IPS-18c (cell line): ENCODE data around the gene NRGN.

ENCODE experiments used
- H3K4me3 ChIP-seq: 2 replicates; pipeline ENCODE4 v1.7.0; 2013; ENCODE audit warnings: low read depth, mild to moderate bottlenecking, low read length, moderate library complexity; ENCODE audit not compliant: insufficient read depth
- H3K9me3 ChIP-seq: one replicate; pipeline ENCODE4 v1.6.1; 2013; ENCODE audit warnings: mild to moderate bottlenecking, low read length, moderate library complexity; ENCODE audit not compliant: control insufficient read depth, insufficient read depth

Gene NRGN

DNA sequence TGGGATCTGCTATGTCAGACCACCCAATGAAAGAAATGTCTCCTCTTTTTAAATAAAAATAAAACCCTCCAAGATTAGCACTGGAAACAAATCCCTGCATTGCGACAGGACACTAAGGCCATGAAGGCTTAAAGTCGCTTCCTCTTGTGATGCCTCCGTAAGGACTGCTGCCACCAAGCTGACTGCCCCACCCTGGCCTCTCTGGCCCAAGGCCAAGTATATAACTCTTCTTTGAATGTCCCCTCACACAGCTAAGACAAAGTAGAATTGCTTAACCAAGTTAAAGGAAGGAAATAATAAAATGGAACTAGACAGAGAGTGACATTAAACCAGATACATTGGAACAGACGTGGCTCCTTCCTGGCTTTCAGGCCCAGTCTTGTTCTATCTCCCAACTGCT lies 7.5 kb upstream of the NRGN start:
- H3K4me3 ChIP-seq, result no peak overlapping the region
- H3K9me3 ChIP-seq, result no peaks in the 10 kb centered on the region

DNA sequence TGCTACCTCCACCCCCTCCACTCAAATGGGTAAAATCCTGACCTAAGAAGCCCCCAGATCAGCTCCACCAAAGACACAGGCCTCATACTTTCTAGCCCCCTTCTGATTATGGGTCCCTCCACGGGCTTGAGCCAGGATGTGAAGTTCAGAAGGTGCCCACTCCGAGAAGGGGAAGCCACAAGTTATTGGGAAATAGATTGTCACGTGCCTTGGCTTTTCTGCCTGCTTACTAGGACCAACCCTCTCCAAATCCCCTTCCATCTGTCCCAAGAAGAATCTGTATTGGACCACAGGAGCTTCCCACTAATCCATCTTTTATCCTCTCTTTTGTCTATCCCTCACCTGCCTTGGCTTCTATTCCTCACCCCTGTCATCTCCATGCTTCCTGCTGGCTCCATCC lies 3.0 kb upstream of the NRGN start:
- Histone ChIP-seq H3K9me3 (no peaks in the 10 kb centered on the region), H3K4me3 (no peak overlapping the region)

DNA sequence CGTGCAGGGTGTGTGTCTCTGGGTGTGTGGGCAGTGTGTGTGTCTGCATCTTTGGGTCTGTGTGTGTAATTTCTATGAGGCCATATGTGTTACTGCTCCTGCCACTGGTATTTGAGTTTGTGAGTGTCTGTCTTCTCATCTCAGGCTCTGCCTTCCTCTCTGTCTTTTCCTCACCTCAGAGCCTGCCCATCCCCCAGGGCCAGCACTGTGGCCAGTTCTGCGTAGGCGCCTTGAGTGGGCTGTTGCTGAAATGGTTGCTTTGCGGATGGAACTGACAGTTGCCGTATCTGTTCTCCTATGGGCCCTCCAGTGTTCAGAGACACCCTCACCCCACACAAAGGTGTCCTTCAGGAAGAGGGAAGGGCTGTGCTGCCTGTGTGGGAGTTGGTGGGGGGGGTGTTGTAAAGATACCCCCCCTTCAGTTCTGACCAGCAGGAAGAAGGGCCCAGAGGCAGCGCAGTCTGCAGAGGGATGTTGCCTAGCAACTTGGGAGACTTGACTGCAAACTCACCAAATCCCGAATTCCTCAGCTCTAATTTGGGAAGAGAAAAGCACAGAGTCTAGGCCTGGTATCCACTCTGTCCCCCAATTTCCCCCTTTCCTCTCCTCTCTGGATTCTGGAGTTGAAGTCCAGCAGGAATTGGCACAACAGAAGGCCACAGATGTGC lies 2.0 kb upstream of the NRGN start:
- H3K9me3 ChIP-seq, result no peaks in the 10 kb centered on the region
- no peak overlapping the region for H3K4me3 ChIP-seq

DNA sequence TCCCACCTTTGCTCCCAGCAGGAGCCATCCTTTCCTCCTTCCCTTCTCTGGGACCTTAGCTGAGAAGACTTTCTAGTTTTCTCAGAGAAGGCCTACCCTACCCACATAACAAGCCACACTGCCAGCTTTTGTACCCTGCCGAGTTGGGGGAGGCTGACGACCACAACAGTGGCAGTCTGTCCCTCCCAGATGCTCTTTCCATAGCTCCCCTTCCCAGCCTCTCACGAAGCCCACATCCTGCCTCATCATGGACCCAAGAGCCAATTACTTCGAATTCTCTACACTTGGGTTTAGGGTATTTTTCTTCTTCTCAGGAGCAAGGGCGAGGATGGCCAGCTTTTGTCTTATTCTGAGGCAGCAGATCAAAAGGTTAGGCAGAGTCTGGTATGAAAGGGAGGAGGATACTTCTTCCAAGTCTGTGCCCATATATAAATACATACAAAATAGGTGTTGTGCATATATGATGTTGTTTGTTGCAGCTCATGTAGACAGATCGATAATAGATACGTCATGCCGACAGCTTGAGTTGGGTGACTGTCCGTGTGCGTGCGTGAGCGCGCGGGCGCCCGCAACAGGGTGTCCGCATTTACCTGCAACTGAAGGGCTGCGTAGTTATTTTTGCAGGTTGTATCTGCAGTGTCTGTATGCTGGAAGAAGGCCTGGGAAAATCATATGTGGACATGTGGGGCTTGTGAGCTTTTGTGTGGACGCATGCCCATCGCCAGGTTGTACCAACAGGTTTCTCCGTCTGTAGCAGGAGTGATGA lies 846 bp upstream of the NRGN start:
- Histone ChIP-seq H3K9me3 (no peaks in the 10 kb centered on the region), H3K4me3 (peak overlapping the region; percentile 48; the same call in 1 of the 2 replicates)

DNA sequence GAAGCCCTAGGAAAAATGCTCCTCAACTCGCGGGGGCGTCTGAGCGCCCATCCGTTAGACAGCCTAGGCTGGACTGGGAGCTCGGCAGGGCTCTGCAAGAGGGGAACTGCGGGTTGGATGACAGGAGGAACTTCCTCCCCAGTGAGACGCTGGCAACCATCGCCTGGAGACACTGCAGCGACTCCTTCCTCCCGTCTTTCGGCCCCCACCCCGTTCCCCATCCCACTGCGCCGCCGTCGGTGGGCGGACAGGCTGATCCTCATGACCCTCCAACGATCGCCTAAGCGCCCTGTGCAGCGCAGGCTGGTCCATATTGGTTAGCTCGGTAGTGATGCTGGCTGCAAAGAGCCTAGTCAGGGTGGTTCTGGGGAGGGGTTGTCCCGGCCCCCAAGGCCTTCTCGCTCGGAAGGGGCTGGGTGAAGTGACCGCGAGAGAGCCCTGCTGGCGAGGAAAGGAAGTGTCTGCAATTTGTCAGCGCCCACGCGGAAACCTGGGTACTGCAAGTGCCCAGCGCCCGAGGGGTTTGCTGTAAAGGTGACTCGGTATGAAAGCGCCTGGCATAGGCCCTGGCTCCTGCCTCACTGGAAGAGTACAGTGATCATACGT lies 638 bp downstream of the NRGN start:
- H3K4me3 ChIP-seq, result peak overlapping the region; percentile 48

DNA sequence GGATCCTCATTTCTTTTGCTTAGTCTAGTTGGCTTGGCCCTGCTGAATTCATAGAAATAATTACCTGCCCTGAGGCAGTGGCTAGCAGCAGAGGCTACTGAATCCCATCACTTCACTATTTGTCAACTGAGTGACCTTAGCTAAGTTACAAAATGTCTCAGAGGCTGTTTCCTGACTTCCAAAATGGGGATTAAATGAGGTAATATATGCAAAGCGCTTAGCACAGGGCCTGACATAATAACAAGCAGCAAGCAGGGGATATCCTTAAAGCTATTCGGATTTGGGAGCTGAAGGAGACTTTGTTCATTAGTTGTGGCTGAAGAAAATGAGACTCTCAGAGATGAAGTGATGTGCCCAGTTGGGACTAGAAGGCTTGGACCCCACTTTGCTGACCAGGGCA lies 2.8 kb downstream of the NRGN start:
- H3K9me3 ChIP-seq, result no peaks in the 10 kb centered on the region

More for the DNA sequence above, 638 bp downstream of the NRGN start:
- H3K9me3 ChIP-seq, result no peaks in the 10 kb centered on the region

DNA sequence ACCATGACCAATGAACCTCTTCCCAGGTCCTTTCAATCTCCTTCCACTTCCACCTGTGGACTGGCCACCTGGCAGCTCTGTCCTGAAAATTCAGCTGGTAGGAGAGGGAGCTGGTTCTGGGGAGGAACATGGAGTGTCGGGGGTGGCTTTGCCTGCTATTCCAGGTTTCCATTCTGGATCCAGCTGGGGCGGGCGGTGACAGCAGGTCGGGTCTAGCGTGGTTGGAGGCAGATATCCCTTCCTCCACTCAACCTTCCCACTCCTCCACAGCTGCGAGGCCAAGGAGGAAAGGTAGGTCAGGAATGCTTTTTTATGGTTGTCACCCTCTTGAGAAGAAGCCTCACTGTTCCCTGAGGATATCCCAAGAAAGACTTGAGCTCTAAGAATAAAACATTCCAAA lies 3.3 kb downstream of the NRGN start:
- no peak overlapping the region for H3K4me3 ChIP-seq

More for the DNA sequence above, 2.8 kb downstream of the NRGN start:
- no peak overlapping the region for H3K4me3 ChIP-seq

DNA sequence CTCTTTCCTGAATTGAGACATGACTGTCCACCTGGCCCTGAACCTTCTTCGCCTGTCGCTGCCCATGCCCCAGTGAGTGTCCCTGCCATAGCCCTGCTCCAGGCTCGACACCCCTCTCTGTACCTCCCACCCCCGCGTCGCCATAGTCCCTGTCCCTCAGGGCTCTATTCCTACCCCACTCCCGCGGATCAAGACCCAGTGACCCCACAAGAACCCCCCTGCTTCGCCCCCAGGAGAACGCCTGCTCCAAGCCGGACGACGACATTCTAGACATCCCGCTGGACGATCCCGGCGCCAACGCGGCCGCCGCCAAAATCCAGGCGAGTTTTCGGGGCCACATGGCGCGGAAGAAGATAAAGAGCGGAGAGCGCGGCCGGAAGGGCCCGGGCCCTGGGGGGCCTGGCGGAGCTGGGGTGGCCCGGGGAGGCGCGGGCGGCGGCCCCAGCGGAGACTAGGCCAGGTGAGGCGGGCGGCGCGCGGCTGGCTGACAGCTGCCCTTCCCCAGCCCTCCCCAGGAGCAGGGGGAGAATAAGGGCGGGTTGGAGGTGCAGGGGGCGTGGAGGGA lies 5.6 kb downstream of the NRGN start:
- Histone ChIP-seq H3K9me3 (no peaks in the 10 kb centered on the region), H3K4me3 (peak overlapping the region; percentile 84)

More for the DNA sequence above, 3.3 kb downstream of the NRGN start:
- no peaks in the 10 kb centered on the region for H3K9me3 ChIP-seq

DNA sequence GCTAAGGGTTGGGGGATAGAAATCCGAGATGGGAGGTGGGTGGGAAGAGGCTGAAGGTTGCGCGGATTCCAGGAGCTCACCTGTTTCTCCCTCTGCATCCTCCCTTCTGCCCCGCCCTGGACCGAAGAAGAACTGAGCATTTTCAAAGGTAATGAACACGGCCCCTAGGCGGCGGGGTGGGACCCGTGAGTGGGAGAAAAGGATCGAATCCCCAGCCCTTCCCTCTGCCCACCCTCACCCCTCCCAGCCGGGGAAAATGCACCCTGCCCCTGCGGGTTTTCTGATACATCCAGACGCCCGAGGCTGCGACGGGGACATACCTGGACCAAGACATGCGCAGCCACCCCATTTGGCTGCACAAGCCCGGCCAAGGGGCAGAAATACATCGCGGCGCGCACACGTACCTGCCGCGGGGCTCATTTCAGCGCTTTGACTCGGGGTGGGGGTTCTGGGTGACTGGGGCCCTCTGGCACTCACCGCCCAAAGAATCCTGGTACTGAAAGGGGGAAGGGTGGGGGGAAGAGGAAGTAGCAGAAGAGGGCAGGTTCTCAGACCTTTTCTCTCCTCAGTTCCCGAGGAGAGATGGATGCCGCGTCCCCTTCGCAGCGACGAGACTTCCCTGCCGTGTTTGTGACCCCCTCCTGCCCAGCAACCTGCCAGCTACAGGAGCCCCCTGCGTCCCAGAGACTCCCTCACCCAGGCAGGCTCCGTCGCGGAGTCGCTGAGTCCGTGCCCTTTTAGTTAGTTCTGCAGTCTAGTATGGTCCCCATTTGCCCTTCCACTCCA lies 6.3 kb downstream of the NRGN start:
- no peaks in the 10 kb centered on the region for H3K9me3 ChIP-seq
- peak overlapping the region; percentile 84 for H3K4me3 ChIP-seq

DNA sequence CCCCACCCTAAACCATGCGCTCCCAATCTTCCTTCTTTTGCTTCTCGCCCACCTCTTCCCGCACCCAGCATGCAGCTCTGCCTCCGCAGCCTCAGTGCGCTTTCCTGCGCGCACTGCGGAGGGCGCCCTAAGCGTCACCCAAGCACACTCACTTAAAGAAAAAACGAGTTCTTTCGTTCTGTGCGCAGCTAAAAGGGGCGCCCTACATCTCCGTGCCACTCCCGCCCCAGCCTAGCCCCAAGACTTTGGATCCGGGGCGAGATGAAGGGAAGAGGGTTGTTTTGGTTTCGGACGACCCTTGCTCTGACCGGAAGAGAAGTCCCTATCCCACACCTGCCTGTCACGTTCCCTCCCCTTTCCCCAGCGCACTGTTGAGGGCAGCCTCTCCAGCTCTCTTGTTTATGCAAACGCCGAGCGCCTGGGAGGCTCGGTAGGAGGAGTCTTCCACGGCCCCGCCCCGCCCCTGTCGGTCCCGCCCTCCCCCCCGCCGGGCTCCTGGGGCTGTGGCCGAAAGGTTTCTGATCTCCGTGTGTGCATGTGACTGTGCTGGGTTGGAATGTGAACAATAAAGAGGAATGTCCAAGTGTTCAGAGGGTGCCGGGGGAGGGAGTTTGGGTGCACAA lies 7.0 kb downstream of the NRGN start:
- H3K4me3 ChIP-seq, result peak overlapping the region; percentile 84
- no peaks in the 10 kb centered on the region for H3K9me3 ChIP-seq

DNA sequence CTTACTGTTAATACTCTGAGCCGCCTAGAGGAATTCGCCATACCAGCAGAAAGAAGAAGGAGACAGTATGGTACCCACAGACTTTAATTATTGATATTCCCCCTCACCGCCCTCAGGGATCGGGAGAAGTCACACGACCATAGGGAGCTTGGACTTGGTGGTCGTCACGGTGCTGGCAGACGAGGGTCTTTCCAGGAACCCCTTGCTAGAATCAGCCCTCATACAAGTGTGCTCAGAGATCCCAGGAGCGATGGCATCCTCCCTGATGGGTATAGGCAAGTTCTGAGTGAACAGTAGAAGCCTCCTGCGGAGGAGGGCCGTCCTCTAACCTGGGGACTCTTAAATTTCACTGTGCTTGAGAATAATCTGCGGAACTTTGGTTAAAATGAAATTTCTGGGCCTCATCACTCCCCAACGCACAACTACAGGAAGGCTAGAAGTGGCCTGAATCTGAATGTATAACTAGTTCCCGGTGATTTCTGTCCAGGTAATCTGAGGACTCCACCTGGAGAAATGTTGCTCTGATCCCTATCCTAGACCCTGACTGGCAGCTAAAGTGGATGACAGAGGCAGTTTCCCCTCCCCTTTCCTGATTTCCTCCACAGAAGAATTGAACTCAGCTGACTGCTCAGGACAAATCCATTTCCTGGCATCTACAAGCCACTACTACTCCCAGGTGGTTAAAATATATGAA lies 7.8 kb downstream of the NRGN start:
- no peaks in the 10 kb centered on the region for H3K9me3 ChIP-seq
- no peak overlapping the region; the same call in 1 of the 2 replicates for H3K4me3 ChIP-seq

DNA sequence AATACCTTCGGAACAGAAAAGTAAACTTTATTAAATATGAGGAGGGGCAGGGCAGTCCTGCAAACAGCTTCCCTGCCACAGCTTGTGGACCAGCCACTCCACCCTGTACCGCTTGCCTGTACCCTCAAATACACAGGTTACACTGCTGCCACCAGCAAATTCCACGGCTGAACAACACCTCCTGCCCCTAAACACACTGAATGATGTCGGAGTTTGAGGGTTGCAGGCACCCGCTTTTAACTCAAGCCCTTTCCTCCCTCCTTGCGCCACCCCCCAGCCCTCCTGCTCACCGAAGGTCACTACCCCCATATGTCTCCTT lies 8.3 kb downstream of the NRGN start:
- H3K4me3 ChIP-seq, result no peak overlapping the region
- no peaks in the 10 kb centered on the region for H3K9me3 ChIP-seq

DNA sequence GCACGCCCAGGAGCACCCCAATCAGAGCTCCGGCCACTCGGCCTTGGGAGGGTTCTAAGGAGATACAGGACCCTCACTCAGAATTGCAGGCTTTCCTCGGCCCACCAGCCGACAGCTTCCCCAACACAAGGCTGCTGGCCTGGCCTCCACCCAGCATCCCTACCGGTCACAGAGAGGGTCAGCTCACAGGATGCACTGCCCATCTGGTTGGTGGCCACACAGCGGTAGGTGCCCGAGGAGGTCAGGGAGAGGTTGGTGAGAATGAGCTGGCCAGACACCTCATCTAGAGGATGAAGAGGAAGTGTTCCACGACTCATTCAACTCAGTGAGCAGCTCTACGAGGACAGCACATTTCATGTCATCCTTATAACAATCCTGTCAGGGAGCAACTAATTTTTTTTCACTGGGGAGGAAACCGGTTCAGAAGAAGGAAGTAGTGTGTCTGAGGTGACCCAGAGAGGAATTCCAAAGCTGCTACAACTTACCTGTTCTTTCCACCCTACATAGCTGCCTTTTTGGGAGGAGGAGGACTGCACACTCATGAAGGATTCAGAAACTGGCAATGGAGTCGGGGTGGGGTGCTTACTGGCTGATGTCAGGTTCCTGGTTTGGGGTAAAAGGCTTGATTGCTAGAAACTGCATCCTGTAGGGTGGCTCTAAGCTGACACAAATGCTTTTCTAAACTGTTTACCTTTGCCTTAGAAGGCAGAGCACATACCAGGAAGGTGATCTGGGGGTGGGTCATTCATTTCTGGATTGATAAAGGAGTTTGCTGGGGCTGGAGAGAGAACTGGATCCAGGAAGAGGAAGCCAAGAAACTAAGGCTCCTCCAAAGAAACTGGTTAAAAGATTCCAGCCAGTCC lies 9.0 kb downstream of the NRGN start:
- no peak overlapping the region for H3K4me3 ChIP-seq
- no peaks in the 10 kb centered on the region for H3K9me3 ChIP-seq

DNA sequence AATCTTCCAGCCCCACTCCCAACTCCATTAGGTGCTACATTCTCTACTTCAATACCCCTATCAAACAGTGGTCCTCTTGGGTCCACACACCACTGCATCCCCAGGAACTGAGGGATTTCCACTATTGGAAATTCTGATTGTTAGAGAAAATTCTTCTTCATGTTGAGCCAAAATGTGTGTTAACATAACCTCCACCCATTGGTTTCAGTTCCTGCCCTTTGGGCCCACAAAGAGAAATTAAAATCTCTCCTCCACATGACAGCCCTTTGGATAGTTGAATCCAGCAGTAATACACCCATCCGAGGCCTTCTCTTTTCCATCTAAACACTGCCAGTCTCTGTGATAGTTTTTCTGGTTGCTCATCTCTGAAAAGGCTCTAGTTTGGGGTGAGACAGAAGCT lies 10.2 kb downstream of the NRGN start:
- no peak overlapping the region for H3K4me3 ChIP-seq
- H3K9me3 ChIP-seq, result no peaks in the 10 kb centered on the region

DNA sequence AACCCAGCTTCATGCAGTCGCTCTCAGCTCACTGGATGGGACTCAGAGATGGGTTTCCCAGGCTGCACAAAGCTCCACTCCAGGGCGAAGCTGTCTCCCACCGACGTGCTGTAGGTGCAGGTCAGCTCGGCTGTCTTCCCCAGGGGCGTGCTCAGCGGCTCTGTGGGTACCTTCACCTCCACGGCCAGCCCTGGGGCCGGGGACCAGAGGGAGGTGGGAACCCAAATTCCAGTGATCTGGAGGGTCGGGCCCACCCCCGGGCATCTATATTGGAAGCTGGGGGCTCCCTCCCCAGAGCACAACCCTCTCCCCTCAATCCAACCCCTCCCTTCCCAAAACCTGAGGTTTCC lies 11.6 kb downstream of the NRGN start:
- H3K4me3 ChIP-seq, result peak overlapping the region; percentile 51
- H3K9me3 ChIP-seq, result no peaks in the 10 kb centered on the region
